Measurements from ENCODE around the gene TIAL1. TPM values are rescaled to one million over a fixed set of nuclear protein-coding genes. Genes with fewer than 3 reads are reported as not detected.

The TIAL1 gene
- total and polyA plus RNA-seq, 2 donors (not counting 1 experiment from before 2014, with no cell fraction given) = 38.5 to 116 TPM

DNA sequence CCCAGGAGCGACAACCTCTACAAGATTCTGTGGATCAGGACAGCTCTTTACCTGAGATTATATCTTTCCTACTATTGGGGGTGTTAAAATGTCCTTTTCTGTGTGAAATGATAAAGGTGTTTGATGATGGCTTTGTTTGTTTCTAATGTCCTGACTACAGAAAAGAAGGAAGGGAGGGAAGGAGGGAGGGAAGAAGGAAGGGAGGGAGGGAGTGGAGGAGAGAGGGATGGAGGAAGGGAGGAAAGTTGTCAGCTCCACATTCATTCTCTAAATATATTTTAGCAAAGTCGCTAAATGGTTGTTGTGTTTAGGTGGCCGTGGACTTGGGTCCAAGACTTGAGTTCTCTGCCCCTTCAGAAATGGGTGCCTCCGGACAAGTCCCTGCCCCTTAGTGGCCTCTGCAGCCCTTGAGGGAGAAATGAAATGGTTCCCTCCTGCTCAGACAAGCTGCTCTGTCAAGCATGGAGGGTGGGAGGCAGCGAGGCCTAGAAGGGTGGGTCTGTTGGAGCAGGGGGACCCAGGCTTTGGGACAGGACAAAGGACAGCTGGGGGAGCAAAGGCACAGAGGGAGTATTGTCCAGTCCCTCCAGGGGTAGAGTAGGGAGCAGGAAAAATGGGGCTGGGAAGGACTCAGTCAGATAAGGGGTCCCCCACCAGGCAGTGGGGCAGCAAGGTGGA is 58.7 kb downstream of the TIAL1 start:
- Histone ChIP-seq H3K4me3 (replicated peaks in 1 of 4; ENCODE audit: control extremely low read depth in 1 of 4, insufficient read depth in 1 of 4, low read depth in 3 of 4, low read length in 4 of 4) (no peak overlapping the region), H3K36me3 (ENCODE audit: control insufficient read depth, insufficient read depth, low read length) (no peaks in the 10 kb centered on the region), H3K27ac (ENCODE audit: insufficient read depth, low read length) (no peak overlapping the region), H3K4me1 (ENCODE audit: control insufficient read depth, extremely low read depth, insufficient read depth, low read length) (peaks cover 11% of the 10 kb centered on the region), H3K4me2 (ENCODE audit: extremely low read depth, insufficient read depth, low read length) (no peak overlapping the region), H3K9me3 (ENCODE audit: control insufficient read depth, insufficient read depth, low read depth, low read length) (no peaks in the 10 kb centered on the region), H4K20me1 (ENCODE audit: control insufficient read depth, extremely low read depth, insufficient read depth, low read length) (no peaks in the 10 kb centered on the region), H3K9ac (ENCODE audit: insufficient read depth, low read length) (no peak overlapping the region), H2AFZ (ENCODE audit: low read length) (no peak overlapping the region), H3K79me2 (ENCODE audit: control insufficient read depth, insufficient read depth, low read length) (peaks cover 54% of the 10 kb centered on the region), H3K27me3 (ENCODE audit: control insufficient read depth, insufficient read depth, low read length) (no peaks in the 10 kb centered on the region)
- no peak for DNase-seq (ENCODE audit: low read depth in 2 of 2)
- TF ChIP-seq, protein P1, sequence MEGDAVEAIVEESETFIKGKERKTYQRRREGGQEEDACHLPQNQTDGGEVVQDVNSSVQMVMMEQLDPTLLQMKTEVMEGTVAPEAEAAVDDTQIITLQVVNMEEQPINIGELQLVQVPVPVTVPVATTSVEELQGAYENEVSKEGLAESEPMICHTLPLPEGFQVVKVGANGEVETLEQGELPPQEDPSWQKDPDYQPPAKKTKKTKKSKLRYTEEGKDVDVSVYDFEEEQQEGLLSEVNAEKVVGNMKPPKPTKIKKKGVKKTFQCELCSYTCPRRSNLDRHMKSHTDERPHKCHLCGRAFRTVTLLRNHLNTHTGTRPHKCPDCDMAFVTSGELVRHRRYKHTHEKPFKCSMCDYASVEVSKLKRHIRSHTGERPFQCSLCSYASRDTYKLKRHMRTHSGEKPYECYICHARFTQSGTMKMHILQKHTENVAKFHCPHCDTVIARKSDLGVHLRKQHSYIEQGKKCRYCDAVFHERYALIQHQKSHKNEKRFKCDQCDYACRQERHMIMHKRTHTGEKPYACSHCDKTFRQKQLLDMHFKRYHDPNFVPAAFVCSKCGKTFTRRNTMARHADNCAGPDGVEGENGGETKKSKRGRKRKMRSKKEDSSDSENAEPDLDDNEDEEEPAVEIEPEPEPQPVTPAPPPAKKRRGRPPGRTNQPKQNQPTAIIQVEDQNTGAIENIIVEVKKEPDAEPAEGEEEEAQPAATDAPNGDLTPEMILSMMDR (conservative IDR thresholded peaks at IDR 0.05 in 1 of 2, IDR thresholded peaks at IDR 0.05 in 1 of 2; ENCODE audit: low read depth in 1 of 2, low read length in 2 of 2) = no peak
- TF ChIP-seq EZH2 (IDR thresholded peaks at IDR 0.05; ENCODE audit: low read length, missing control alignments) = no peak

DNA sequence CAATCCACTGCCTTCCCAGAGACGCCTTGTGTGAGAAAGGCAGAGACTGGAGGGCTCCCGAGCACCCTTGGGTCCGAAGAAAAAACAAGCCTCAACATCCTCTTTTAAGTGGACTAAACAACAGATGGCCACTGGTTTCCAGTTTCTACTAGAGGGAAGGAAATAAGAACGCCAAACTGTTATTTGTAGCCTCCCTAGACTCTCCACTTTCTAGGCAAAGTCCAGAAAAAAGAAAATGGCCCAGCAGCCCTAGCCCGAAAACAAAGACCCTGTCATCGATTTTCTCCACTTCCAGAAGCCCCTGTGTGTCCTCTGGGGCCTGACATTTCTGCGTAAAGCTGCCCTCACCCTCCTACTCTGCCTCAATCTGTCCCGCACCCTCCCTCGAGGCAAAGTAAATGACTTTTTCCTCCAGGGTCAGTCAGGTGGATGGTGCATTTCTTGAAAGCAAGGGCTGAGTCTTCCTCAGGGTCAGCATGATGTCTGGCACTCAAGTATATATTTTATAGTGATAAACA is 60.2 kb downstream of the TIAL1 start:
- H3K27ac ChIP-seq (ENCODE audit: insufficient read depth, low read length) = no peak overlapping the region
- H2AFZ ChIP-seq (ENCODE audit: low read length) = no peak overlapping the region
- peaks cover 51% of the 10 kb centered on the region for H3K79me2 ChIP-seq (ENCODE audit: control insufficient read depth, insufficient read depth, low read length)
- DNase-seq (ENCODE audit: low read depth in 2 of 2) = no peak
- H3K9me3 ChIP-seq (ENCODE audit: control insufficient read depth, insufficient read depth, low read depth, low read length) = no peaks in the 10 kb centered on the region
- no peaks in the 10 kb centered on the region for H4K20me1 ChIP-seq (ENCODE audit: control insufficient read depth, extremely low read depth, insufficient read depth, low read length)
- TF ChIP-seq, protein P1 (conservative IDR thresholded peaks at IDR 0.05 in 1 of 2, IDR thresholded peaks at IDR 0.05 in 1 of 2; ENCODE audit: low read depth in 1 of 2, low read length in 2 of 2) = no peak
- no peak for TF ChIP-seq EZH2 (IDR thresholded peaks at IDR 0.05; ENCODE audit: low read length, missing control alignments)
- H3K36me3 ChIP-seq (ENCODE audit: control insufficient read depth, insufficient read depth, low read length) = no peaks in the 10 kb centered on the region
- H3K27me3 ChIP-seq (ENCODE audit: control insufficient read depth, insufficient read depth, low read length) = no peaks in the 10 kb centered on the region
- no peak overlapping the region for H3K4me3 ChIP-seq (replicated peaks in 1 of 4; ENCODE audit: control extremely low read depth in 1 of 4, insufficient read depth in 1 of 4, low read depth in 3 of 4, low read length in 4 of 4)
- peaks cover 9% of the 10 kb centered on the region for H3K4me1 ChIP-seq (ENCODE audit: control insufficient read depth, extremely low read depth, insufficient read depth, low read length)
- H3K9ac ChIP-seq (ENCODE audit: insufficient read depth, low read length) = no peak overlapping the region
- H3K4me2 ChIP-seq (ENCODE audit: extremely low read depth, insufficient read depth, low read length) = no peak overlapping the region

DNA sequence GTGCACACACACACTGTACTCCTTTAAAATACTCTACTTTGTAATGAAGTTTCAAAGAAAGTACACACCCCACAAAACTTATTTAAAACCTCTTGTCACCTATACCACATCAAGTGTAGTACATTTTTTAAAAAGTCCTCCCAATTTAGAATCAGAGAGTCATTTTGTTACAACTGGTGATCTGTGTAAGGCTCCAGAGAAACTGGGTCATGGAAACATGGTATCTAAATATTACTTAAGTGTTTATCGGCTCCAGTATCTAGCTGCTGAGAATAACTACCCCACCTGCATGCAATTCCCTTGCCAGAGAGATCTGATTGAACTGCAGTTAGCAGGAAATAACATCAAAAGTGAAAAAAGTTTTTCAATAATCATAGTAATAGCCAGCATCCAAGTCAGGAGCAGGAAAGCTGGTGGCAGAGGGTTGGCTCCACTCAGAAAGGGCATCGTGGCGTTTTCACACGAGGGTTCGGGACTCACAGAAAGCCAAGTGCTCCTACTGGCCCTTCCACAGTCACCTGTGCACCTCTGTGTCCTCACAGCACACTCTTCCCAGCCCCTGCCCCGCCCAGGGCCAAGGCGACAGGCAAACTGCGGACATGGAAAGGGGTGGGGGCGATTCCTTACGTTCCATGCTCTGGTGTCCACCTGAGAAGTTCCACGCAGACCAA is 60.8 kb downstream of the TIAL1 start:
- no peak for TF ChIP-seq EZH2 (IDR thresholded peaks at IDR 0.05; ENCODE audit: low read length, missing control alignments)
- TF ChIP-seq, protein P1 (conservative IDR thresholded peaks at IDR 0.05 in 1 of 2, IDR thresholded peaks at IDR 0.05 in 1 of 2; ENCODE audit: low read depth in 1 of 2, low read length in 2 of 2) = no peak
- Histone ChIP-seq H3K4me3 (replicated peaks in 1 of 4; ENCODE audit: control extremely low read depth in 1 of 4, insufficient read depth in 1 of 4, low read depth in 3 of 4, low read length in 4 of 4) (no peak overlapping the region), H3K9me3 (ENCODE audit: control insufficient read depth, insufficient read depth, low read depth, low read length) (no peaks in the 10 kb centered on the region), H3K4me2 (ENCODE audit: extremely low read depth, insufficient read depth, low read length) (no peak overlapping the region), H3K27ac (ENCODE audit: insufficient read depth, low read length) (no peak overlapping the region), H3K9ac (ENCODE audit: insufficient read depth, low read length) (no peak overlapping the region), H4K20me1 (ENCODE audit: control insufficient read depth, extremely low read depth, insufficient read depth, low read length) (no peaks in the 10 kb centered on the region), H3K4me1 (ENCODE audit: control insufficient read depth, extremely low read depth, insufficient read depth, low read length) (peaks cover 9% of the 10 kb centered on the region), H2AFZ (ENCODE audit: low read length) (no peak overlapping the region), H3K36me3 (ENCODE audit: control insufficient read depth, insufficient read depth, low read length) (no peaks in the 10 kb centered on the region), H3K79me2 (ENCODE audit: control insufficient read depth, insufficient read depth, low read length) (peaks cover 45% of the 10 kb centered on the region), H3K27me3 (ENCODE audit: control insufficient read depth, insufficient read depth, low read length) (no peaks in the 10 kb centered on the region)
- DNase-seq (ENCODE audit: low read depth in 2 of 2) = no peak

All from fibroblast of lung (primary cell).